ENCODE measurements around the gene SDC1. TPM values are rescaled to one million over a fixed set of nuclear protein-coding genes. Genes with fewer than 3 reads are reported as not detected.

Gene SDC1
- total RNA-seq, 1 donor from 2014 or later, result 0.98 TPM

DNA sequence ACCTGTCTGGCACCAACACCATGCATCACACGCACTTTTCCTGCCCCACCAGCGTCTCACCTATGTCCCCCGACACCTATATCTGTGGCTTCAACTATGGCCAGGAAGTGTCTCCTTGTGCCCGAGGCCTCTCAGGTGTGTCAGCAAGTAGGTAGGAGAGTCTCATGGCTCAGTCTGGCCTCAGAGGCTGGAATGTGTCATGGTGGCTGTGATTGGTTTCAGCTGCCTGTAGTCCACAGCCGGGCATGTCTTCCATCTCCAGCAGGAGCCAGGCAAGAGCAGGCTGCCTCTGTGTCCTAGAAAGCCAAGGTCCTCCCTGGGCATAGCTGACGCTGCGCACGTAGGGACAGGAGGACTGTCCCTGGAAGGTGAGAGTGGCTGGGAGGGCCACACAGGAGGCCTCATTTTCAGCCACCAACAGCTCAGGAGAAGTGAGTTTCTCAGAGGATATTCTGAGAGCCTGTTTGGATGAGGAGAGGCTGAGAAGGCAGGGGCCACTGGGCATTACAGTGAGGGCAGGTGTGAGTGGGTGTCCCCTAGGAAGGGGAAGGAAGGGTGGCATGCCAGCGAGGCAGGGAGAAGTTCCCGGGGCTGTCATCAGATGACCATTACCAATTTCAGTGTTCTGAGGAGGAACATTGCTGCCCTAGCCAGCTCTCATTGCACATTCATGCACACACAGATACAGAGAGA lies 47.2 kb downstream of the SDC1 start:
- DNase-seq (ENCODE audit: low spot score) (peak; percentile 22), ATAC-seq (no peak)

GRCh38 chr2:20176760-20177159 lies 48.2 kb downstream of the SDC1 start:
- ATAC-seq (no peak), DNase-seq (ENCODE audit: low spot score) (peak; percentile 33)
- intact Hi-C loops (cut with DNase I), result no loop called here

More for the DNA sequence above, 47.2 kb downstream of the SDC1 start:
- intact Hi-C loops (cut with DNase I), result no loop called here

DNA sequence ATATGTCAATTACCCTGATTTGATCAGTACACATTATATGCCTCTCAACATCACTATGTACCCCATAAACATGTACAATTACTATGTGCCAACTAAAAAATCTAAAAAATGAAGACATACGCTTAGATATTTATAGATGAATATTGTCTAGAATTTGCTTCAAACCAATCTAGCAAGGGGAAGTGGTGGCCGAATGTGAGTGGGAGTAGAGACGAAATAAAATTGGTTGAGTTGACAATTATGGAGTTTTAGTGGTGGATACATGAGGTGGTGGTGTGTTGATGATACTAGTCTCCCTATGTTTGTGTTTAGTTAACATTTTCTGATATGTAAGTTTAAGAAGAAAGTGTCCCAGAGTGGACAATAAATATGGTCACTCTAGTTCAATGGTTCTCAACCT lies 49.0 kb downstream of the SDC1 start:
- no peak for ATAC-seq
- DNase-seq (ENCODE audit: low spot score), result no peak
- intact Hi-C loops (cut with DNase I), result no loop called here

GRCh38 chr2:20175267-20175666 lies 49.7 kb downstream of the SDC1 start:
- intact Hi-C loops (cut with DNase I), result no loop called here
- DNase-seq (ENCODE audit: low spot score), result peak; percentile 42
- no peak for ATAC-seq

DNA sequence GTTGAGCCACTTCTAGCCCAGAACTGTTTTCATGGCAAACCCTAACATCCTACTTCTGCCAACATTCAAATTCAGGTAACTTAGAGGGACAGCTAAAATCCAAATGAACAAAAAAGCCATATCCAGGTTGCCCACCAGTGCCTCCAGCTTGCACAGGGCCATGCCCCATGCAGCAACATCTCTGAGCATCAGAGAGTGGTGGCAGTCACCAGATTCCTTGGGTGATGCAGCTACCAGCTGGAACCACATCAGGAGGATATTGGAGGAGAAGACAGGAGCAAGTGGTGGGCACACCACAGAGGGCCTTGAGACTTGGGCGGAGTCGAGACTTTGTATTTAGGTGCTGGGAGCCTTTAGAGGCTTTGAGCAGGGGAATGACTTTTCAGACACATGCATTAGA lies 50.5 kb downstream of the SDC1 start:
- intact Hi-C loops (cut with DNase I), result no loop called here
- no peak for ATAC-seq
- peak; percentile 7 for DNase-seq (ENCODE audit: low spot score)

DNA sequence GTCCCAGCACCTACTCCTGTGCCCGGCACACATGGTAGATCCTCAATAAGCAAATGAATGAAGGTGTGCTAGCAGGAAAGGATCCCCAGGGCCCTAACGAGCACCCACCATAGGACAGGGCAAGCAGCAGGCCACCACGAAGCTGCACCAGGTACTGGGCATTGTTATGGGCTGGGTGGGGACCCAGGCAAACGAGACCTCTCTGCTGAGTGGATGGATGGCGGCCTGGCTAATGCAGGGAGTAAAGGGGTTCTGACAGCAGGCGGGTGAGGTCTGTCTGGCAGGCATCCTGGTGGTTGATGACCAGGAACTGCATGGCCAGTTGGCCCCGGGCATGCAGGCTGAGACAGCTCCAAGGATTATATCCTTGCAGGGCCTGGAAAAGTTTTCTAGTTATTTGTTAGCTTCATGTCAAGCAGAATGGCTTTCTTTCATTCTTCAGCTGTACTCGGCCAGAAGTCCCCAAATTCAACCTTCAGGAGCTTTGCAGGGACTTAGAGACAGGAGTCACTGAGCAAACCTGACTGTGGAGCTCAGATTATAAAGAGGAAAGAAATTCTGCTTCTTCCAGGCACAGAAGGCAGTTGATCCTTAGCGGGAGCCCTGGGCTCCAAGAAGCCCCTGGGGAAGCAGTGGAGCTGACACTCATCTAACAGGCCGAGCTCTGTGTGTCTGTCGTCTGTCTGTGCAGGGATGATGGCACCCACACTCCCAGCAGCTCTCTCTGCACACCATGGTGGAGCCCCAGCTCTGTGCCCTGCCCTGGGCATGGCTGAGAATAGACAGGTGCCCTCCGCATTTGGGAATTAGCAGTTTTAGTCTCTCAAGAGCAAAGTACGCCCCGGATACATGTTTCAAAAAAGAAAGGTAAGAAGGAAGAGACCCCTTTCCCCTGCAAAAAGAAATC lies 51.2 kb downstream of the SDC1 start:
- DNase-seq (ENCODE audit: low spot score) (peak; percentile 47), ATAC-seq (no peak)
- intact Hi-C loops (cut with DNase I), result no loop called here

- DNase-seq (ENCODE audit: low spot score), result peak; percentile 15
- ATAC-seq, result no peak
- intact Hi-C loops (cut with DNase I), result no loop called here
These were observed 51.9 kb downstream of the SDC1 start for GRCh38 chr2:20173064-20173463.

GRCh38 chr2:20172273-20173055 lies 52.5 kb downstream of the SDC1 start:
- peak; percentile 56 for DNase-seq (ENCODE audit: low spot score)
- intact Hi-C loops (cut with DNase I), result no loop called here
- peak; percentile 63 for ATAC-seq

DNA sequence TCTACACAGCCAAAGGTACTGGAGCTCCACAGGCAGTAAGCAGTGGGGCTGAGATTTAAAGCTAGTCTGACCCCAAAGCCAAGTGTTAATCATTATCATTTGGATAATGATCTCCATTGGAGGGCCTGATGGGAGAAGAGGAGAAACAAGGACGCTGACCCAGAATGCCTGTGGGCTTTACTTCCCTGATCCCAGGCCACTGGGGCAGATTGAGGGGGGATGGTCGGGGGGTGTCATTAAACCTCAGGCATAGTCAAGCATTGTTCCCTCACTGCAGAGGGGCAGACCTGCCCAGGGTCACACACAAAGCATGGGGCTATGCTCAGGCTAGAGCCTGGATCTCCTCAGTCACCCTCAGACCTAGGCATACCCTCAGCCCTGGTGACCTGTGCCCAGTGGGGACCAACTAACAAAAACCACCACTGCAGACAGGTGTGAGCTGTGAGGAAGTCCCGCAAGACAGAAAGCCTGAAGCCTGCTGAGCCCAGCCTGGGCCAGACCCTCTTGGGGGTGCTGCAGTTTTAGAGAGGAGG lies 53.4 kb downstream of the SDC1 start:
- no peak for ATAC-seq
- intact Hi-C loops (cut with DNase I), result no loop called here
- DNase-seq (ENCODE audit: low spot score), result peak; percentile 37

GRCh38 chr2:20170704-20171250 lies 54.2 kb downstream of the SDC1 start:
- ATAC-seq (no peak), DNase-seq (ENCODE audit: low spot score) (peak; percentile 36)
- intact Hi-C loops (cut with DNase I), result no loop called here

DNA sequence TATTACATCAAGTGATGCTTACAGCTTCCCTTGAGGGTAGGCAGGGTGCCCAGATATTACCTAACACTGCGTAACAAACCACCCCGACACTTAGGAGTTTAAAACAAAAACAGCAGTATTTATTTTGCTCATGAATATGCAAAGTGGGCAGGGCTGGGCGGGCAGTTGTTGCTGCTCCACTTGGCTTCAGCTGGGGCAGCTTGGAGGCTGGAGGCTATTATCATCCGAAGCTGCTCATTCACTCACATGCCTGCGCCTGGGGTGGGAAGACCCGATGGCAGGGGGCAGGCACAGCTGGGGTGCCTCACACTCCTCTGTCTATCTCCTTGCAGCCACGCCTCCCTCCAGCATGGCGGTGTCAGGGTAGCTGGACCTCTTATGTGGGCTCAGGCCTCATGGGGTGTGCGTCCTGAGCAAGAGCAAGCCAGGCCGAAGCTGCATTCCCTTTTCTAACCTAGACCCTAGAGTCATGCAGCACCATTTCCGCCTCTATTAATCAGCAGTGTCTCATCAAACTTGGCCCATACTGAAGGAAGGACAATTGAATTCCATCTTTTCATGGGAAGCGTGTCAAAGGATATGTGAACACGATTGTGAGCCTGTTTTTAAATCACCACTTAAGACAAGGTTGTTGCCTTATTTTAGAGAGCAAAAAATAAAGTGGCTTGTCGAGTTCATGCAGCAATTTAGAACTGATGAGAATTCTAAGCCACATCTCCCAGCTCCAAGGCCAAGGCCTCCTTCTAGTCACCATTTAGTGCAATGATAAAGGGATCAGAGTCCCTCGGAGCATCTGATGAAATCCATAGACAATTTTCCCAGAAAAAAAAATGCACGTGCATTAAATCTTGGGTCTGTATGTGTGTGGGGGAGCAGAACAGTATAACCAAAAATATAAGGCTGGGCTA lies 54.9 kb downstream of the SDC1 start:
- DNase-seq (ENCODE audit: low spot score), result peak; percentile 49
- intact Hi-C loops (cut with DNase I), result no loop called here
- ATAC-seq, result no peak

GRCh38 chr2:20168727-20169696 lies 55.9 kb downstream of the SDC1 start:
- intact Hi-C loops (cut with DNase I), result no loop called here
- peak; percentile 35 for DNase-seq (ENCODE audit: low spot score)
- no peak for ATAC-seq

DNA sequence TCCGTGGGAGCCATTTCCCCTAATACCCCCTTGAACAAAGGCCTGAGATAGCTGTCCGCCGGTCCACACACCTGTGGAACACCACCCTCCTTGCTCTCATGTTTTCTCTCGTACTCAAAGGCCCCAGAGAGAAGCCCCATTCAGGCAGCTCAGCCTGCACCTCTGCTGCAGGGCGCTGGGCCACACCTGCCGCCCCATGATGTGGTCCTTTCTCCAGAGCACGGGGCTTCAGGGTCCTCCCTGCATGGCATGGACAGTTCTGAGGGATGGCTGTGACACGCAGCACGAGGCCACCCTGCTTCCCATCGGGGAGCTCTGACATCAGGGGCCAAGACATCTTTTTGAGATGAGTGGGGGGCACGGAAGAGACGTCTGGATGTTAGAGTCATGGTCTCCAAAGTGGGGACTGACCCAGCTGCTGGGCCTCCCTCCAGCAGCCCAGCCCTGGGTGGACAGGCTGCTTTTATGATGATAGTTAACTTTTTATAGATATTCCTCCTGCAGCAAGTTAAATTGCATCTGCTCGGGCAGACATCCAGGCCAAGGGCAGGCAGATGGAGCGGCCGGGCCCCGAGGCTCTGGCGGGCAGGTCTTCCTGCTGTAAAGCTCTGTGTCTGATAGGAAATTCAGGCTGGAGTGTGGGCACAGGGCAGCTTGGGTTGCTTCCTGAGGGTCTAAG lies 56.7 kb downstream of the SDC1 start:
- no peak for ATAC-seq
- DNase-seq (ENCODE audit: low spot score), result peak; percentile 49
- intact Hi-C loops (cut with DNase I), result no loop called here

GRCh38 chr2:20167356-20167755 lies 57.6 kb downstream of the SDC1 start:
- DNase-seq (ENCODE audit: low spot score), result peak; percentile 21
- intact Hi-C loops (cut with DNase I), result no loop called here
- ATAC-seq, result no peak

DNA sequence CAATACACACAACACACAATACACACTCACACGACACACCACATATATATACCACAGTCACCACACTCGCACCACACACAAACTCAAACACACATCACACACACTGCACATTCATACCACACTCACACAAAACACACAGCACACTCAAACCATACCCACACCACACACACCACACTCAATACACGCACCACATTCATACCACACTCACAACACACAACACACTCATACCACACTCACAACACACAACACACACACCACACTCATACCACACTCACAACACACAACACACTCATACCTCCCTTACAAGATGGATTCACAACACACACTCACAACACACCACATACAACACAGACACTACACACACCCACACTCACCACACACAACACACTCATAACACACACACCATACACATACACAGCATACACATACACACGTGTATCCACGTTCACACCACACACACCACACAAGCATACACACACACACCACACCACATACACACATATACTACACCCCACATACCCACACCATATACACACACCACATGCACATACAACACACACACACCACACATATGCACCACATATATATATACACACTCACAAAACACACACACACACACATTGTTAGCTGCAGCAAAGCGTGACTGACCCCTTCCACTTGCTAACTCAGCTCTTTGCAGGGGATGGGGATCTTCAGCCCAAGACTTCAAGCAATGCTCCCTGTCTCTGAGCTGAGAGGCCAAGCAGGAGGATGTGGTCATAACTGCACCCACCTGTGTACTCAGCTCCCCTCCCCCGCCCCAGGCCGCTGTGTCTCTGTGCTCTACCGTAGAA lies 59.0 kb downstream of the SDC1 start:
- ATAC-seq, result no peak
- DNase-seq (ENCODE audit: low spot score), result peak; percentile 26
- intact Hi-C loops (cut with DNase I), result no loop called here

Data from sciatic nerve (tissue), 2 donors.